ENCODE results near the gene CDK12. TPM values are rescaled to one million over a fixed set of nuclear protein-coding genes. Genes with fewer than 3 reads are reported as not detected.
"Not testable (repeated sequence)": the region's sequence is repeated elsewhere in the genome, so short reads cannot be mapped to it uniquely, and the experiment has no call there.

The CDK12 gene
- total RNA-seq, 1 experiment from 2014 or later, result 30.4 TPM

DNA sequence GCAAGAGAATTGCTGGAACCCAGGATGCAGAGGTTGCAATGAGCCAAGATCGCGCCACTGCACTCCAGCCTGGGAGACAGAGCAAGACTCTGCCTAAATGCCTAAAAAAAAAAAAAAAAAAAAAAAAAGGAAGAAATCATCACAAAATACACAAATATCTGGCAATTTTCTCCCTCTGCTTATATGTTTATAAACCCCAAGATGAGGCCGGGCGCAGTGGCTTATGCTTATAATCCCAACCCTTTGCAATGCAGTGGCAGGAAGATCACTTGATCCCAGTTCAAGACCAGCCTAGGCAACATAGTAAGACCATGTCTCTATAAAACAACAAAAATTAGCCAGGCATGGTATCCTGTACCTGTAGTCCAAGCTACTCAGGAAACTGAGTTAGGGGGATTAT is 31.7 kb upstream of the CDK12 start:
- Histone ChIP-seq H2AFZ (ENCODE audit: low read length) (no peak overlapping the region), H3K9ac (ENCODE audit: low read length) (no peak overlapping the region), H3K4me3 (ENCODE audit: low read length) (no peak overlapping the region), H3K9me2 (replicated peaks; ENCODE audit: low read length) (no peaks in the 10 kb centered on the region), H3K9me3 (ENCODE audit: low read length) (no peaks in the 10 kb centered on the region), H3K36me3 (ENCODE audit: low read depth, low read length) (peaks cover 14% of the 10 kb centered on the region), H3K4me2 (ENCODE audit: low read length) (no peak overlapping the region), H3K79me2 (ENCODE audit: low read length) (no peaks in the 10 kb centered on the region), H3F3A (ENCODE audit: low read length, unreplicated experiment) (no peaks in the 10 kb centered on the region), H3K4me1 (ENCODE audit: insufficient read depth, low read length) (no peaks in the 10 kb centered on the region), H4K20me1 (ENCODE audit: low read length) (no peaks in the 10 kb centered on the region), H3K27ac (ENCODE audit: low read length) (no peak overlapping the region), H3K27me3 (ENCODE audit: low read length) (no peaks in the 10 kb centered on the region)
- ATAC-seq, result no peak
- intact Hi-C loops (cut with micrococcal nuclease), result no loop called here
- TF ChIP-seq CTCF (conservative IDR thresholded peaks at IDR 0.05; ENCODE audit: low read depth, low read length), result no peak
- TF ChIP-seq EZH2phosphoT487 (IDR thresholded peaks at IDR 0.05; ENCODE audit: borderline replicate concordance, low read length), result no peak
- TF ChIP-seq EZH2 (IDR thresholded peaks at IDR 0.05; ENCODE audit: low read length, unreplicated experiment), result no peak
- ChIA-PET POLR2A (ENCODE audit: unreplicated experiment) (no interaction called here), CTCF (no interaction called here)
- BruUV-seq (replicated peaks), result no TSS peak
- no peak for DNase-seq

DNA sequence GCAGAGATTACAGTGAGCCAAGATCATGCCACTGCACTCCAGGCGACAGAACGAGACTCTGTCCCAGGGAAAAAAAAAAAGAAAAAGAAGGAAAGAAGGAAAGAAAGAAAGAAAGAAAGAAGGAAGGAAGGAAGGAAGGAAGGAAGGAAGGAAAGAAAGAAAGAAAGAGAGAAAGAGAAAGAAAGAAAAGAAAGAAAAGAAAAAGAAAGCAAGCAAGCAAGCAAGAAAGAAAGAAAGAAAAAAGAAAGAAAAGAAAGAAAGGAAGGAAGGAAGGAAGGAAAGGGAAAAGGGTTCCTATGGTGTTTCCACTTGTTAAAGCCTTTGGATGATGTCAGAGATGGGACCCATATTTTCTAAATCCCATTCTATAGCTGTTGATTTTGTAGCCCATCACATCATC is 21.4 kb upstream of the CDK12 start:
- H3K9ac ChIP-seq (ENCODE audit: low read length); H3K4me1 ChIP-seq (ENCODE audit: insufficient read depth, low read length); H2AFZ ChIP-seq (ENCODE audit: low read length); H4K20me1 ChIP-seq (ENCODE audit: low read length); H3K79me2 ChIP-seq (ENCODE audit: low read length); H3F3A ChIP-seq (ENCODE audit: low read length, unreplicated experiment); DNase-seq; H3K9me3 ChIP-seq (ENCODE audit: low read length); ATAC-seq; CTCF ChIA-PET; H3K27ac ChIP-seq (ENCODE audit: low read length); H3K9me2 ChIP-seq (replicated peaks; ENCODE audit: low read length); H3K4me3 ChIP-seq (ENCODE audit: low read length); BruUV-seq (replicated peaks); H3K4me2 ChIP-seq (ENCODE audit: low read length); H3K27me3 ChIP-seq (ENCODE audit: low read length); POLR2A ChIA-PET (ENCODE audit: unreplicated experiment); intact Hi-C loops (cut with micrococcal nuclease): not testable (repeated sequence)
- H3K36me3 ChIP-seq (ENCODE audit: low read depth, low read length), result peaks cover 12% of the 10 kb centered on the region

DNA sequence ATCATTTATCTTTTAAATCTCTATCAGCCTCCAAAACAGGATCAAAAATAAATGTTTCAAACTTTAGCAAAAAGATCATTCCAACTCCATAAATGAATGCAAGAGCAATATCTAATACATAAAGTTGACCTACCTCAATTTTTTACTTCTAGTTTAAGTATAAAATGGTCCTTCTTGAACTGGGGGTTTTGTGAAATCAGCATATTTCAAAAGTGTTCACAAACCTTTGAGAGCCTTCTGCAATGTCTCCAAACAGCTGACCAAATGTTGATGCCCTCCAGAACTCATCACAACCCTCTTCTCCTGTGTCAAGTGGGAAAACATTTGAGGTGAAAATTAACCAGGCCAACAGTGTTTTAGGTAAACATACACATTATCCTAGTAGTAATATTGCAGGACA is 18.0 kb upstream of the CDK12 start:
- POLR2A ChIA-PET (ENCODE audit: unreplicated experiment), result no interaction called here

More for the DNA sequence above, 18.0 kb upstream of the CDK12 start:
- BruUV-seq (replicated peaks), result no TSS peak
- intact Hi-C loops (cut with micrococcal nuclease), result no loop called here
- Histone ChIP-seq H3F3A (ENCODE audit: low read length, unreplicated experiment) (no peaks in the 10 kb centered on the region), H3K9ac (ENCODE audit: low read length) (no peak overlapping the region), H3K79me2 (ENCODE audit: low read length) (peaks cover 15% of the 10 kb centered on the region), H3K4me2 (ENCODE audit: low read length) (no peak overlapping the region), H3K4me3 (ENCODE audit: low read length) (no peak overlapping the region), H3K36me3 (ENCODE audit: low read depth, low read length) (peaks cover 18% of the 10 kb centered on the region), H3K27me3 (ENCODE audit: low read length) (no peaks in the 10 kb centered on the region), H4K20me1 (ENCODE audit: low read length) (no peaks in the 10 kb centered on the region), H3K9me3 (ENCODE audit: low read length) (no peaks in the 10 kb centered on the region), H3K9me2 (replicated peaks; ENCODE audit: low read length) (no peaks in the 10 kb centered on the region), H2AFZ (ENCODE audit: low read length) (no peak overlapping the region), H3K4me1 (ENCODE audit: insufficient read depth, low read length) (no peaks in the 10 kb centered on the region), H3K27ac (ENCODE audit: low read length) (no peak overlapping the region)
- no peak for DNase-seq
- TF ChIP-seq EZH2phosphoT487 (IDR thresholded peaks at IDR 0.05; ENCODE audit: borderline replicate concordance, low read length) (no peak), CTCF (conservative IDR thresholded peaks at IDR 0.05; ENCODE audit: low read depth, low read length) (no peak), EZH2 (IDR thresholded peaks at IDR 0.05; ENCODE audit: low read length, unreplicated experiment) (no peak)
- CTCF ChIA-PET, result no interaction called here
- ATAC-seq, result no peak

Measured in PC-3 (cell line).